HG03558 (cell line): ENCODE measurements around the gene BHLHE40.

Experiments
- ATAC-seq: cut with Tn5 transposase; IDR thresholded peaks from one replicate; pipeline ENCODE4 v1.9.1; 2021; ENCODE audit warnings: moderate number of reproducible peaks; ENCODE audit not compliant: unreplicated experiment; ENCODE audit errors: extremely low read depth

BHLHE40 gene

GRCh38 chr3:4979428-4980228, at the start of gene BHLHE40:
Gene BHLHE40 (plus strand): TSS chr3:4979437. CDS start chr3:4979719, 282 bp downstream.
- no peak for ATAC-seq

- no peak for ATAC-seq
Observed at GRCh38 chr3:4930501-4930900, 48.7 kb upstream of the BHLHE40 start.

GRCh38 chr3:4934050-4934449, 45.2 kb upstream of the BHLHE40 start:
- no peak for ATAC-seq

- no peak for ATAC-seq
Observed at GRCh38 chr3:4935347-4935746, 43.9 kb upstream of the BHLHE40 start.

GRCh38 chr3:4936982-4937614, 42.1 kb upstream of the BHLHE40 start:
- ATAC-seq, result no peak

GRCh38 chr3:4938281-4938982, 40.8 kb upstream of the BHLHE40 start:
- no peak for ATAC-seq

GRCh38 chr3:4939276-4939675, 40.0 kb upstream of the BHLHE40 start:
- ATAC-seq, result no peak

- no peak for ATAC-seq
Observed at GRCh38 chr3:4940985-4941384, 38.3 kb upstream of the BHLHE40 start.

GRCh38 chr3:4943549-4943948, 35.7 kb upstream of the BHLHE40 start:
- ATAC-seq, result no peak

GRCh38 chr3:4945324-4945723, 33.9 kb upstream of the BHLHE40 start:
- ATAC-seq, result no peak

GRCh38 chr3:4947028-4947427, 32.2 kb upstream of the BHLHE40 start:
- no peak for ATAC-seq

GRCh38 chr3:4948395-4948794, 30.8 kb upstream of the BHLHE40 start:
- no peak for ATAC-seq

GRCh38 chr3:4949004-4949403, 30.2 kb upstream of the BHLHE40 start:
- ATAC-seq, result no peak

- no peak for ATAC-seq
Observed at GRCh38 chr3:4949659-4950058, 29.6 kb upstream of the BHLHE40 start.

GRCh38 chr3:4950351-4950784, 28.9 kb upstream of the BHLHE40 start:
- ATAC-seq, result no peak

GRCh38 chr3:4950948-4951347, 28.3 kb upstream of the BHLHE40 start:
- ATAC-seq, result no peak

- no peak for ATAC-seq
Observed at GRCh38 chr3:4953119-4953518, 26.1 kb upstream of the BHLHE40 start.

- no peak for ATAC-seq
Observed at GRCh38 chr3:4954256-4955000, 24.8 kb upstream of the BHLHE40 start.

- no peak for ATAC-seq
Observed at GRCh38 chr3:4956099-4956498, 23.1 kb upstream of the BHLHE40 start.

GRCh38 chr3:4956738-4957137, 22.5 kb upstream of the BHLHE40 start:
- no peak for ATAC-seq
